Activated CD4-positive, alpha-beta T cell treated with anti-CD3 and anti-CD28 coated beads for 24 hours (primary cell): ENCODE measurements around the gene STIP1.
A peak's percentile ranks its signal among the peaks of the same experiment; 100 is the strongest.
"Not testable (repeated sequence)": the region's sequence is repeated elsewhere in the genome, so short reads cannot be mapped to it uniquely, and the experiment has no call there.

ENCODE experiments used
- DNase-seq, 2 donors: peaks; one replicate each; pipeline ENCODE4 v3.0.0-alpha.2; 2020; ENCODE audit warnings: low read depth in 2 of 2

Gene STIP1

GRCh38 chr11:64157631-64158394, 28.2 kb upstream of the STIP1 start:
- DNase-seq, result no peak

GRCh38 chr11:64161037-64161436, 24.9 kb upstream of the STIP1 start:
- DNase-seq, result no peak

GRCh38 chr11:64162769-64163168, 23.2 kb upstream of the STIP1 start:
- not testable (repeated sequence) for DNase-seq

GRCh38 chr11:64163951-64164350, 22.0 kb upstream of the STIP1 start:
- no peak for DNase-seq

- DNase-seq, result no peak
Observed at GRCh38 chr11:64164392-64165312, 21.3 kb upstream of the STIP1 start.

GRCh38 chr11:64165481-64165841, 20.5 kb upstream of the STIP1 start:
- no peak for DNase-seq

- DNase-seq, result peak; percentile 78 to 83
Observed at GRCh38 chr11:64165842-64166635, 19.9 kb upstream of the STIP1 start, which contains the start of gene MACROD1. TSS of gene MACROD1 (minus strand) at chr11:64166113. CDS start at chr11:64165994, 119 bp downstream.

- no peak for DNase-seq
Observed at GRCh38 chr11:64170419-64170818, 15.6 kb upstream of the STIP1 start.

- no peak for DNase-seq
Observed at GRCh38 chr11:64173616-64174355, 12.2 kb upstream of the STIP1 start.

- no peak for DNase-seq
Observed at GRCh38 chr11:64176751-64177150, 9.2 kb upstream of the STIP1 start.

GRCh38 chr11:64178203-64178602, 7.8 kb upstream of the STIP1 start:
- no peak for DNase-seq

- no peak for DNase-seq
Observed at GRCh38 chr11:64178951-64179639, 6.9 kb upstream of the STIP1 start.

- no peak for DNase-seq
Observed at GRCh38 chr11:64180891-64181290, 5.1 kb upstream of the STIP1 start.

GRCh38 chr11:64181506-64182411, 4.2 kb upstream of the STIP1 start:
- peak in 1 of 2 donors; percentile 35 for DNase-seq

GRCh38 chr11:64183890-64184289, 2.1 kb upstream of the STIP1 start:
- DNase-seq, result no peak

- DNase-seq, result no peak
Observed at GRCh38 chr11:64185175-64185692, 737 bp upstream of the STIP1 start.

- DNase-seq, result no peak
Observed at GRCh38 chr11:64186492-64187165, 658 bp downstream of the STIP1 start.

- no peak for DNase-seq
Observed at GRCh38 chr11:64192434-64192833, 6.5 kb downstream of the STIP1 start.

GRCh38 chr11:64196626-64197025, 10.7 kb downstream of the STIP1 start:
- no peak for DNase-seq
